OCI-LY1 (cell line): ENCODE data around the gene WASHC3.

Experiments used
- H2AFZ ChIP-seq: fragments of 200-600 bp; sonication (generic), shearing (Covaris generic); 2 replicates; pipeline ENCODE4 v1.6.0; 2014; ENCODE audit warnings: antibody characterized with exemption, mild to moderate bottlenecking, low read length
- H3F3A ChIP-seq: fragments of 200-600 bp; sonication (generic), shearing (Covaris generic); 2 replicates; pipeline ENCODE4 v1.6.0; 2014; ENCODE audit warnings: mild to moderate bottlenecking, antibody characterized with exemption, low read length, moderate library complexity; ENCODE audit not compliant: insufficient read depth
- H3K27ac ChIP-seq: fragments of 200-600 bp; sonication (generic); 2 replicates; pipeline ENCODE4 v1.5.1; 2014; ENCODE audit warnings: low read length, mixed run types, mild to moderate bottlenecking, low read depth; ENCODE audit not compliant: poor library complexity, severe bottlenecking
- H3K27me3 ChIP-seq: fragments of 200-600 bp; sonication (generic); 2 replicates; pipeline ENCODE4 v1.6.0; 2014; ENCODE audit warnings: antibody characterized with exemption, mild to moderate bottlenecking, low read length, moderate library complexity; ENCODE audit not compliant: insufficient read depth
- H3K36me3 ChIP-seq: fragments of 200-600 bp; sonication (generic); 2 replicates; pipeline ENCODE4 v1.6.1; 2014; ENCODE audit warnings: mild to moderate bottlenecking, antibody characterized with exemption, low read length, moderate library complexity, mixed read lengths; ENCODE audit not compliant: insufficient read depth
- H3K4me1 ChIP-seq: fragments of 200-600 bp; sonication (generic); 2 replicates; pipeline ENCODE4 v1.5.1; 2014; ENCODE audit warnings: mild to moderate bottlenecking, low read length, moderate library complexity; ENCODE audit not compliant: insufficient read depth, severe bottlenecking
- H3K4me2 ChIP-seq: fragments of 200-600 bp; sonication (generic), shearing (Covaris generic); 2 replicates; pipeline ENCODE4 v1.6.1; 2014; ENCODE audit warnings: low read length
- H3K4me3 ChIP-seq: fragments of 200-600 bp; sonication (generic); 2 replicates; pipeline ENCODE4 v1.5.1; 2014; ENCODE audit warnings: low read length, low read depth, mild to moderate bottlenecking, mixed read lengths; ENCODE audit not compliant: poor library complexity, severe bottlenecking
- H3K79me2 ChIP-seq: fragments of 200-600 bp; shearing (Covaris generic); 2 replicates; pipeline ENCODE4 v1.6.1; 2016; ENCODE audit warnings: mixed run types, low read length, mixed read lengths; ENCODE audit not compliant: insufficient read depth
- H3K9ac ChIP-seq: fragments of 200-600 bp; sonication (generic), shearing (Covaris generic); 2 replicates; pipeline ENCODE4 v1.6.1; 2014; ENCODE audit warnings: mild to moderate bottlenecking, low read length, mixed read lengths
- H3K9me2 ChIP-seq: fragments of 200-600 bp; sonication (generic), shearing (Covaris generic); 2 replicates; pipeline ENCODE4 v1.6.1; 2014; ENCODE audit warnings: low read depth, mild to moderate bottlenecking, low read length, mixed read lengths
- H3K9me3 ChIP-seq: fragments of 200-600 bp; shearing (Covaris generic); 2 replicates; pipeline ENCODE4 v1.6.1; 2014; ENCODE audit warnings: low read length, mixed read lengths
- H4K20me1 ChIP-seq: fragments of 200-600 bp; sonication (generic), shearing (Covaris generic); 2 replicates; pipeline ENCODE4 v1.6.0; 2016; ENCODE audit warnings: mild to moderate bottlenecking, low read length; ENCODE audit not compliant: insufficient read depth
- EZH2 ChIP-seq: fragments of 200-600 bp; sonication (generic), shearing (Covaris generic); IDR thresholded peaks from 2 replicates; pipeline ENCODE4 v1.8.0; 2017; ENCODE audit warnings: borderline replicate concordance, mixed run types, mild to moderate bottlenecking, antibody characterized with exemption, low read length, moderate library complexity, mixed read lengths
- TF ChIP-seq, protein P1 (sequence below): fragments of 200-600 bp; sonication (generic), shearing (Covaris generic); IDR thresholded peaks from 2 replicates; pipeline ENCODE4 v1.5.1; 2017; ENCODE audit warnings: mild to moderate bottlenecking, antibody characterized with exemption, low read length, moderate library complexity, mixed read lengths

The WASHC3 gene

DNA sequence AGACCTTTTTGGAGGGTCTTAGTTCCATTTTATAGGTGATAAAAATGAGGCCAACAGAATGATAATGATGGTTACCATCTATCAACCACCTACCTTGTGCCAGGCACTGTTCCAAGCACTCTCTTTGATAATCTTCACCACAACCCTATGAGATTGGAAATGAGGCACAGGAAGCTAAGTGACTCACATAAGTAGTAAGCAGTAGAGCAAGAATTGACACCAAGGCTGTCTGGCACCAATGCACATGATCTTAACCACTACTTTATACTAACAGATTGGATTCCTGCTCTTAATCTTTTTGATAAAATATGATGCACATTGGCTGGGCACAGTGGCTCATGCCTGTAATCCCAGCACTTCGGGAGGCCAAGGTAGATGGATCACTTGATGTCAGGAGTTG, 93.0 kb downstream of the WASHC3 start:
- Histone ChIP-seq H3K27me3 (no peaks in the 10 kb centered on the region), H3K9me2 (no peaks in the 10 kb centered on the region), H3K79me2 (no peaks in the 10 kb centered on the region), H2AFZ (no peak overlapping the region), H3K4me2 (no peak overlapping the region), H3K4me1 (no peaks in the 10 kb centered on the region), H3K4me3 (no peak overlapping the region), H3K9me3 (no peaks in the 10 kb centered on the region), H3F3A (no peaks in the 10 kb centered on the region), H4K20me1 (no peaks in the 10 kb centered on the region), H3K27ac (no peak overlapping the region), H3K9ac (no peak overlapping the region), H3K36me3 (no peaks in the 10 kb centered on the region)
- no peak for TF ChIP-seq EZH2
- TF ChIP-seq, protein P1, sequence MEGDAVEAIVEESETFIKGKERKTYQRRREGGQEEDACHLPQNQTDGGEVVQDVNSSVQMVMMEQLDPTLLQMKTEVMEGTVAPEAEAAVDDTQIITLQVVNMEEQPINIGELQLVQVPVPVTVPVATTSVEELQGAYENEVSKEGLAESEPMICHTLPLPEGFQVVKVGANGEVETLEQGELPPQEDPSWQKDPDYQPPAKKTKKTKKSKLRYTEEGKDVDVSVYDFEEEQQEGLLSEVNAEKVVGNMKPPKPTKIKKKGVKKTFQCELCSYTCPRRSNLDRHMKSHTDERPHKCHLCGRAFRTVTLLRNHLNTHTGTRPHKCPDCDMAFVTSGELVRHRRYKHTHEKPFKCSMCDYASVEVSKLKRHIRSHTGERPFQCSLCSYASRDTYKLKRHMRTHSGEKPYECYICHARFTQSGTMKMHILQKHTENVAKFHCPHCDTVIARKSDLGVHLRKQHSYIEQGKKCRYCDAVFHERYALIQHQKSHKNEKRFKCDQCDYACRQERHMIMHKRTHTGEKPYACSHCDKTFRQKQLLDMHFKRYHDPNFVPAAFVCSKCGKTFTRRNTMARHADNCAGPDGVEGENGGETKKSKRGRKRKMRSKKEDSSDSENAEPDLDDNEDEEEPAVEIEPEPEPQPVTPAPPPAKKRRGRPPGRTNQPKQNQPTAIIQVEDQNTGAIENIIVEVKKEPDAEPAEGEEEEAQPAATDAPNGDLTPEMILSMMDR, result no peak

DNA sequence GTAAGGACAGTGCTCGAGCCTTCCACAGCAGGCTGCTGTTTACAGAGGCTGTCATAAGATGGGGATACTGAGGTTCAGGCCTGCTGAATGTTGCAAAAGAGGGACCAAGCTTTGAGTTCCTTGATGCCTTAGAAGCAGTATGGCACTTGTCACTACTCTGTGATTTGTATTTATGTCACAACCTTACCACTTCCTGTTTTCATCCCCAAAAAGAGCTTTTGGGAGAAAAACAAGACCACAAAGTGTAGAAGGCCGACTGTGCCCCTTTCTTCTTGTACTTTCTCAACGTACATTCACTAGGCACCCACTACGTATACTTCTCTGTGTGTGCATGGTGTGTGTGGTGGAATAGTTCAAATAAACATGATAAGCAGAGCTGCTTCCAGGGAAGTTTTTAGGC, 94.3 kb downstream of the WASHC3 start:
- TF ChIP-seq EZH2, result no peak
- TF ChIP-seq, protein P1, result no peak
- Histone ChIP-seq H2AFZ (no peak overlapping the region), H4K20me1 (no peaks in the 10 kb centered on the region), H3K4me2 (no peak overlapping the region), H3F3A (no peaks in the 10 kb centered on the region), H3K9me2 (no peaks in the 10 kb centered on the region), H3K4me3 (no peak overlapping the region), H3K79me2 (no peaks in the 10 kb centered on the region), H3K9ac (no peak overlapping the region), H3K4me1 (no peaks in the 10 kb centered on the region), H3K27ac (no peak overlapping the region), H3K27me3 (no peaks in the 10 kb centered on the region), H3K9me3 (no peaks in the 10 kb centered on the region), H3K36me3 (no peaks in the 10 kb centered on the region)

DNA sequence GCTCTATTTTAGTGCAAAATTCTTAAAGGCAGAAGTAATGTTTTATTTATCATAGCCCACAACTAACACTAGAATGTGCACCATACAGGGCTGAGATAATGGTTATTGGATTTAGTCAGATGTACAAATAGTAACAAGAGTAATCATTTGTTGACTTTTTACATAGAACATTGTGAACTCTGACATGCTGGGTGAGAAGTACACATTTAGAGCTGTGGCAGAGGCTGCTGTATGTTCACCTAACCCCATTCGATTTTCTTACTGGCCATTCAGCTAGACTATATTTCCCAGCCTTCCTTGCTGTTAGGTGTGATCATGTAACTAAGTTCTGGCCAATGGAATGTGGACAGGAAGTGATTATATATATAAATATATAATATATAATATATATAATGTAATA, 95.3 kb downstream of the WASHC3 start:
- no peaks in the 10 kb centered on the region for H3K4me1 ChIP-seq
- H3K9ac ChIP-seq, result no peak overlapping the region
- H3K79me2 ChIP-seq, result no peaks in the 10 kb centered on the region
- no peaks in the 10 kb centered on the region for H3F3A ChIP-seq
- H3K9me3 ChIP-seq, result no peaks in the 10 kb centered on the region
- H3K4me2 ChIP-seq, result no peak overlapping the region
- H4K20me1 ChIP-seq, result no peaks in the 10 kb centered on the region
- no peak overlapping the region for H2AFZ ChIP-seq
- TF ChIP-seq EZH2, result no peak
- no peak overlapping the region for H3K4me3 ChIP-seq
- H3K27ac ChIP-seq, result no peak overlapping the region
- no peaks in the 10 kb centered on the region for H3K27me3 ChIP-seq
- H3K36me3 ChIP-seq, result no peaks in the 10 kb centered on the region
- no peaks in the 10 kb centered on the region for H3K9me2 ChIP-seq

DNA sequence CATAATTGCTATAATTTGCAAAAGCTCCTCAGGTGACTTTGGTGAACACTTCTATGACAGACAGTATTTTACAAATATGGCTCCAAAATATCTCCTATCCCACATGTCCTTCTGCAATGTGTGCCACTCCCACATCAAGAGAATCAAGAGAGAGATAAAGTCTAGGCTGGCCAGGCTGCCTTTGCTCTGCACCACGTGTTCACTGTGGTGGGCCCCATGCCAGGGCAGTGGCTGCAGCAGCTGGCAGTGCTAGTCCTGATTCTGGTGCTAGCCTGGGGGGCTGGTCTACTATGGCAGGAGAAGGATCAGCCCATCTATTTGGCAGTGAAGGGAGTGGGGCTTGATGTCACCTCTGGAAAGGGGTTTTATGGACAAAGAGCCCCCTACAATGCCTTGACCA, 98.1 kb downstream of the WASHC3 start:
- no peaks in the 10 kb centered on the region; the same call in 1 of the 2 replicates for H3K27me3 ChIP-seq
- H3K36me3 ChIP-seq, result no peaks in the 10 kb centered on the region
- no peaks in the 10 kb centered on the region for H3K9me3 ChIP-seq
- TF ChIP-seq, protein P1, result no peak
- no peak for TF ChIP-seq EZH2
- H3K4me1 ChIP-seq, result no peaks in the 10 kb centered on the region
- no peaks in the 10 kb centered on the region for H3F3A ChIP-seq
- H3K9ac ChIP-seq, result no peak overlapping the region
- no peaks in the 10 kb centered on the region for H3K9me2 ChIP-seq
- no peaks in the 10 kb centered on the region for H3K79me2 ChIP-seq
- H2AFZ ChIP-seq, result no peak overlapping the region
- no peak overlapping the region for H3K4me2 ChIP-seq
- no peak overlapping the region for H3K4me3 ChIP-seq
- H4K20me1 ChIP-seq, result no peaks in the 10 kb centered on the region
- H3K27ac ChIP-seq, result no peak overlapping the region
